Smooth muscle cell of the brain vasculature (primary cell): Measurements from ENCODE around the gene TSPAN15.

ENCODE experiments used
- DNase-seq: peaks from one replicate; pipeline ENCODE4 v3.0.0-alpha.2; 2012; ENCODE audit warnings: low read depth, low spot score

Gene TSPAN15

DNA sequence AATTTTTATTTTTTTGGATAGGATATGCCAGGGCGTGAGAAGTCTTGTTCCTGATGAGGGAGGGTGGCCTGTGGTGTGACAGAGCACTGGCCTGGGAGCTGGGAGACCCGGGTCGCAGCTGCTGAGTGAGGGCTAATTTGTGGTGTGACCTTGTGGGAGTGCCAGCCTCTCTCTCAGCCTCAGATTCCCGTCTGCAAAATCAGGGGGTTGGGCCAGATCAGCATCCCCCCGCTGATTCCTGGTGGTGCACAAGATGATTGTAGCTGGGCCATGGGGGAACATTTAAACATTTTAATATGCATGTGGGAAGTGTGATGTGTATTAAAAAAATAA lies 14.9 kb downstream of the TSPAN15 start:
- DNase-seq, result no peak

DNA sequence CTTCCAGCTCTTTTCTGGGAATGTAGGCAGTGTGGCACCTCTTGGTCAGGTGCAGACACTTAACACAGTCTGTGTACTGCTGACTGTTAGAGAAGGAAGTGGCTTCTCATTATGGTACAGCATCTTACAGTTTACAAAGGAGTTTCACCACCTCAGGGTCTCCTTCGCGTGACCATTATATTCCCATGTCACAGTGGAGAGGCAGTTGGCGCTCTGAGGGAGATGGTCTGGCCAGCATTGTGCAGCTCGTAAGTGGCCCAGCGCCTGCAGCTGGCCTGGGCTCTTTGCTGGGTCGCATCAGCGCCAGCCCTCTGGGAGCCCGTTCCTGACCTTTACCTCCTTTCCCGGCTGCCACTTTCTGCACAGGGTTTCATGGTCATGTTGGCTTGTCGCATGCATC lies 15.4 kb downstream of the TSPAN15 start:
- no peak for DNase-seq

- DNase-seq, result no peak
Observed at GRCh38 chr10:69467928-69468750, 16.9 kb downstream of the TSPAN15 start.

GRCh38 chr10:69468751-69469089 lies 17.5 kb downstream of the TSPAN15 start:
- DNase-seq, result no peak

DNA sequence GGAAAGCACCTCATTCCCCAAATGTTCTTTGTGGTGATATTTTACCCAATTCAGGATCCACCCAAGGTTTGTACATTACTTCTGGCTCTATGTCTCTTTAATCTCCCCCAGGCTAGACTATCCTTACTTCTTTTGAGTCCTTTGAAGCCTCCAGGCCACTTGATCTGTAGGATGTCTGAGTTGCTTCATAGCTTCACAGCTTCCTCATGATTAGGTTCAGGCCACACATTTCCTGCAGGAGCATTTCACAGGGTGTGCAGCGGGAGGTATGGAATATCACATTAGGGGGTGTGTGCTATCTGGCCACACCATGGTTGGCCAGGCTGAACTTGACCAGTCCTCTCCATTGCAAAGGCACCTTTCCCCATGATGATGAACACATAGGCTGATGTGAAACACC lies 18.7 kb downstream of the TSPAN15 start:
- DNase-seq, result no peak

- DNase-seq, result no peak
Observed at GRCh38 chr10:69470463-69471384, 19.5 kb downstream of the TSPAN15 start.

DNA sequence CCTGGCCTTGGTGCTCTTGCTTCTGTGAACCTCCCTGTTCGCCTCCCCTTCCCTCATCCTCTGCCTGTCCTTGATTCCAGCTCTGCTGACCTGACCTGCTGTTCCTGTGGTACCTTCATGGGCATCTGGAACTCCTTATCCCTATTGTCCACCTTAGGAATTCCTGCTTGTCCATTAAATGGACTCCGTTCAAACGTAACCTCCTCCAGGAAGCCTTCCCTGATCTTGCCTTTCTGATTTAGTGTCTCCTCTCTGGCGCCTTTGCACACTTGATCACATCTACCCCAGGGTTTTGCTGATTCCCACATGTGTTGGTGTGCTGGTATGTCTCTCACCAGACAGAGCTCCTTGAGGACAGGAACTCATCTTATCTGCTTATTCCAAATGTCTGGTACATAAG lies 20.9 kb downstream of the TSPAN15 start:
- DNase-seq, result no peak

DNA sequence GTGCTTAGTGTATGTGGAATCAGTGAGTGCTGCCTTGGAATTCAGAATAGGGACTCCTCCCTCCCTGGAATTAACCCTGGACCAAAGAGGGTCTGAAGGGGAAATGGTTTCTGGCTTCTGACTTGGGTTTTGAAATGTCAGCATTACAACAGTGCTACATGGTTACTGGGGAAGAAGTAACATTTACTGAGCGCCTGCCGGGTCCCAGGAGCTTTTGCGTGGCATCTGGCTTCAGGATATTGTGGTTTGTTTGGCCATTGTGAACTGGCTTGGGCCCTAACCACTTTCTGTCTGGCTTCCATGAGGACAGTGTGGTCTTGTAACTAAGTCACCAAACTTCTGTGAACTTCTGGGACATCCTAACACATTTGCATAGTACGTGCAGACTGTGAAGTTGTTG lies 21.3 kb downstream of the TSPAN15 start:
- no peak for DNase-seq

DNA sequence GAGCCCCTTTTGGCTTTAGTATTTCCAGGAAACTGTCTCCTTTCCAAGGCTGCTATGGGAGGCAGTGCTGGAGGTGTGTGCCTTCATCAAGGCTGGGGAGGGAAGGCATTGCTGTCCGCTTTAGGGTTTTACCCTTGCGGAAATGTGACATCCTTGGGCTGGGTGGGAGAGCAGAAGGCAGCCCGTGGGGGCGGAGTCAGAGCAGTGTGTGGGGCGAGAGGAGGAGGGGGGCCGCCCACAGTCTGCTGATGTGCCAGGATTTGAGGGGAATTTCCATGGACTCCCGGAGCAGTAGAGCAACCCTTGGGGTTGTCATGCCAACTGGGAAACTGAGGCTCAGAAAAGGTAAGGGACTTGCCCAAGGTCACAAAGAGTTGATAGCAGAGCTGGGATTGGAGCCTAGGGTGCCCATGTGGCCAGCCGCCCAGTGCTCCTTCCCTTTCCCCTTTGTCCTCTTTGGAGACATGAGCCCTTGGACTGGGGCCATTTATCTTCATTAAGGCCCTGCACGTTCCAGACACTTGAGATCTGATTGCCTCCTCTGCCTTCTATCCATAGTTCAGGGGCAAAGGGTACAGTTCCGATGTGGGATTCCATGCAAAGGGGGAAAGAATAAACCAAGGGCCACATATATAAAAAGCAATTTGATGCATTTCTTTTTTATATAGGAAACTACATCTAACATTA lies 22.2 kb downstream of the TSPAN15 start:
- DNase-seq, result no peak

DNA sequence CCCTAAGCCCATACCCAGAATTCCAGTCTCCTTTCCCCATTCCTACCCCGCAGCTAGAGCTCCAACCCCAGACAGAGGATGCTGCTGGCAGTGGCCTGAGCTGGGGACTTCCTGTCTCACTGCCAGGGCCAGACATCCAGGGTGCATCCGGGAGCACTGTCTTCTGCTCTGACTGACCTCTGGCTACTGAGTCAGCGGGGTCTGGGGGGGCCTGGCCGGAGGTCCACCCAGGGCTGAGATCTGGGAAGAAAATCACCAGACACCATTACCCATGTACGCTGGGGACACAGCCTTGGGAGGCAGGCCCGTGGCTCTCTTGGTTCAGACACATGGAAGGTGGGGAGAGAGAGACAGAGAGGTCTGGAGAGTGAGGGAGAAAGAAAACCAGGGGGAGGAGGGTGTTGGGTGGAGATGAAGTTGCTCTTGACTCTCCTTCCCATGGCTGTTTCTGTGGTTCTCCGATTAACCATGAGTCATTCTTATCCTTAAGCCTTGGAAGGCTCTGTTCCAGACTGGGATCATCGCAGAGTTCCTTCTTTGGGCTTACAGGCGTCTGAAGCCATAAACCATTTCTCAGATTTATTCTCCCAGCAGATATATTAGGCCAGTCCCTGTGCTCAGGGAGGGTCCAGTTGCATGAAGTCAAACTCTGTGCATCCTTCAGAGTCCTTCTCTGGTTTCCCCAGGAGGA lies 23.6 kb downstream of the TSPAN15 start:
- no peak for DNase-seq

- no peak for DNase-seq
Observed at GRCh38 chr10:69475433-69475830, 24.2 kb downstream of the TSPAN15 start.

DNA sequence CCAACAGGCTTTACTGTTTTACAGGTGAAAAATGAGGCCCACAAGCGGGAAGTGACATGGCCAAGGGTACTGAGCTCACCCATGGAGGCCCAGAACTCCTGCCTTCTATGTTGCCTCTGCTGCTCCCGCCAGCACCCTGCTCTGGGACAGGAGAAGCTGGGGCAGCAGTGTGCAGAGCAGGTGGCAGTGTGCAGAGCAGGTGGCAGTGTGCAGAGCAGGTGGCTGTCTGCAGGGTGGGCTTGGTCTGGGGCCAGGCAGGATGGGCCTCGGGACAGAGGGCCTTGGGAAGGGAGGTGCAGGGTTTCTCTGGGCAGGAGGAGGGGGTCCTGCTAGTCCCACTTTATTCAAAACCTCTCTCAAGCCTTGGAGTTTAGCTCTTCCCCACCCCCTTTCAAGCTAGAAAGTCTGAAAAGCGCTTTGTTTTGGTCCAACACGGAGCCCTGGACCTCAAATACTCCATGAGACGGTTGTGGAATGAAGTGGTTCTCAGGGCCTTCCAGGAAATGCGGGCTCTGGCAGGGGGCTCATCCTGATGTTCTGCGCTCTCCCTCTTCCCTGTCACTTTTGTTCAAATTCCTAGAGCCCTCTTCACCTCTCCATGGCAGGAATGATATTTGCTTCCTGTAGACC lies 26.8 kb downstream of the TSPAN15 start:
- DNase-seq, result no peak

DNA sequence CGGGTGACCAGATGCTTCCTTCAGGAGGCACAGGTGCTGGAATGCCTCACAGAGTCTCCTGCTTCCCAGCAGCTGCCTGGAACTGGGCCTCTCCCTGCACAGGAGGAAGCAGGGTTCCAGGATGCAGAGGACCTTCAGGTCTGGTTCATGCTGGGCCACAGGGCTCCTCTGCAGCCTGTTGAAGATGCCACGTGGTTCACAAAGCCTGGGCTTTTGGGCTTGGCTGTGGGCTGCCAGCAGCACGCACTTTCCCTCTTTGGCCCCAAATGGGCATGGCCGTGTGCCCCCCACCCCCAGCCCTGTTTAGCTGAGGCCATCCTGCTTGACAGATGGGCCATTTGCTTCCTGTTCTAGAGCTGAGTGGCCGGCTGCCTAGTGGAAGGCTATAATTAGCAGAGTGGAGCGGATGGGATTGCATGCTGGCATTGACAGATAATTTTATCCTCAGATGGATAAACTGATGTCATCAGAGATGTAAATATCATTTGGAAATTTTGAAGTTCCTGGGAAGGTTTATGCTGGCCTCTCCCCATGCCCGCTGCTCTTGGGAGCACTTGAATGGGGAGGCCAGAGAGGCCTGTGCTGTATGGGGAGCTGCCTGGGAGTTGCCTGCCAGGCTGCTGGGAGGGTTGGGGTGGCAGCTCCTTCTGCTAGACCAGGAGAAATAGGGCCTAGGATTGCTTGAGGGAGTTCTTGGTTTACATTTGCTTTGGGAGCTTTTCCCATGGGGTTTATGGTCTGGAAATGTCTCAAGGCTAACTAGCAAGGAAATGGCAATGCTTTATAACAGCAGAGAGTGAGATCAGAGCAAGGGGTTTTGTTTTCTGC lies 28.2 kb downstream of the TSPAN15 start:
- no peak for DNase-seq

DNA sequence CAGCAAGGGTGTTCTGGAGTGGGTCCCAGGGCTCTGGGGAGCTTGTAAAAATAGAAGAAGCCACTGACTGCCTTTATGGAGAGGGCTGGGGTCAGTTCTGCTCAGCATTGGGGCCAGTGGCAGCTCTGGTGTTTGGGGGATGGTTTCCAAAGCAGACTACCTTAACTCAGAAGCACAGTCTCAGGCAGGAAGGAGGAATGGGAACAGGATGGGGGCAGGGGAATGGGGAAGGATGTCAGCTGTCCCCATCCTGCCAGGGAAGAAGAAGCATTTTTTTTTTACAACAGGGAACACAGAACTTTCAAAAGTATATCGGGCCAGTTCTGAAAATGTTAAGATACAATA lies 28.8 kb downstream of the TSPAN15 start:
- DNase-seq, result no peak

GRCh38 chr10:69481305-69481704 lies 30.0 kb downstream of the TSPAN15 start:
- DNase-seq, result no peak

DNA sequence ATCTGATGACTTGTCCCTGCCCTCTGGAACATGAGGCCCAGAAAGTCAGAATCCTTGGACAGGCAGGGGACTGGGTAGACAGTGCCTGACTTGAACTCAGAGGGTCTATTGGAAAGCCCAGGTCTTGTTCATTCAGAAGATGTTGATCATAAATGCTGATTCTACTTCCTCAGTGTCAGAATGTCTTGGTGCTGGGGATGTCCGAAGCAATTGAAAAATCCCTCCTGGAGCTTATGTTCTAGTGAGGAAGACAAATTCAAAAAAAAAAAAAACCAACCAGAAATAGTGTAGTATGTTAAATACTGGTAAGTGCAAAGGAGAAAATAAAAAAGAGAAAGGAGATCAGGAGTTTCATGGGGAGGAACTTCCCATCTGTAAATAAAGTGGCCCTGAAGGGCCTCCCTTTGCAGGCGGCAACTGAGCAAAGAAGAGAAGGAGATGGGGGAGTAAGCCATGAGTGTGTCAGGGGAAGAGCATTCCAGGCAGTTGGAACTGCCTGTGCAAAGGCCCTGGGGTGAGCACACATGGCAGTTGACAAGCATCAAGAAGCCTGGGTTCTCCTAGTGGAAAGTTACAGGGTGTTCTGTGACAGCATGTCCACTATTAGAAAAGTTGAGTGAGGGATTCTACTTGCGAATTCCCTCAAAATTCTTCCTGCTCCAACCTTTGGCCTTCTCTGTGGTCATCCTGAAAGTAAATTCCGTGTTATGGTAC lies 30.7 kb downstream of the TSPAN15 start:
- no peak for DNase-seq

DNA sequence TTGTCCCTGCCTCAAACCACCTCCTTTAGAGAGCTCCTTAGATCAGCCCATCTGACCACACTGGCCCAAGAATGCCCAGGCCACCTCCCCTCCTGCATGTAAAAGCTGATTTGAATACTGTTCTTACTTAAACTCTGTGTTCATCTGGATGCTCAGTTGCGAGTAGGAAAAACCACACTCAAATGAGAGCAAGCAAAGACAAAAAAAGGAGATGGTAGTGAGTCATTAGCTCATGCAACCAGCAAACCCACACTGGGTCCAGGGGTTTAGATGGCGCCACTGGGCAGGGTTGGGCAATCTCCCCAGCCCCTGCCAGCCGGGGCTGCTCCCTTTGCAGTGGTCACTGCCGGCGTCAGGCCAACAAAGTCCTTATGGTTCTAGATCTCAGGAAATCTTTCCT lies 32.7 kb downstream of the TSPAN15 start:
- no peak for DNase-seq

DNA sequence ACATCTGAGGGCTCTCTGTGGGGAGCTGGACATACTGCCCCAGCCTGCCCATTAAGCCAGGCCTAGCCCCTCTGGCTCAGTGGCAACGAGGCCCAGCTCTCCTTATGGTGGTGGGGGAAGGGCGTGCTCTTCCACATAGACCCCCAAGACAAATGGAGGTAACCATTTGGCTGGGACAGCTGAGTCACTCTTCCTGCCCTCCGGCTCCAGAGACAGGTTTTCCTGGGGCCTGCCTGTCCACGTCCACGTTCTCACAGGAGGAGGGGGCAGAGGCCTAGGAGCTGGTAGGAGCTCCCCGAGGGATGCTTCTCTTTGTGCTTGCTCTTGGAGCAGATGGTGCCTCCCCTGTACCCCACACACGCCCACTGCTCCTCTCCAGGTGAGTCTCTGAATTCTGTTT lies 33.5 kb downstream of the TSPAN15 start:
- DNase-seq, result no peak

DNA sequence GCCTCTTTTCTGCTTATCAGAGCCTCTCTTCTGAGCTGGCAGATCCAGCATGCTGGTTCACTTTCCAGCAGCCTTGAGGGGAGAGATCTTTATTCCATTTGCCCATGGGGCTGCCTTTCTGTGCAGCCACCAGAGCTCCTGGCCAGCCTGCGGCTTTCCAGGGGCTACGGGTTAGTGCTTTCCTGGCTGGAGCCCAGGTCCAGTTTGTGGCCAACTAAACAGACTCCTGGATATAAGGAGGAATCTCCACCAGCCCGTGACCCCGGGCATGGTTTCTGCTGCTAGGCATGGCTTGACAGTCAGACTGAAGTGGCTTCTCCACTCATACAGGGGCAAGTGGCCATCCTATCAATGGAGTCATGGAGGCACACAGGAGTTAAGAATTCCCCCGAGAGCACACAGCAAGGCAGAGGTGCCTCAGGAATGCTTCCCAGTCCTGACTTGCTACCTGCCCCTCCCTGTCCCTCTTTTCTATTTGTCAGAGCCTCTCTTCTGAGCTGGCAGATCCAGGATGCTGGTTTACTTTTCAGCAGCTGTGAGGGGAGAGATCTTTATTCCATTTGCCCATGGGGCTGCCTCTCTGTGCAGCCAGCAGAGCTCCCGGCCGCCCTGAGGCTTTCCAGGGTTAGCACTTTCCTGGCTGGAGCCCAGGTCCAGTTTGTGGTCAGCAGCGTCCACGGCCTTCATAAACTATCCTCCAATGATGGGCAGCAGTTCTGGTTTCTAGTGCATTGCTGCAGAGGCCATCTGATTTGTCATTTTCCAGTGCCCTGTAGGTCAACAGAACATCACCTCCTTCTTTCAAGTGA lies 35.9 kb downstream of the TSPAN15 start:
- no peak for DNase-seq
